ENCODE measurements around the gene DAP3.
A peak's percentile ranks its signal among the peaks of the same experiment; 100 is the strongest.
"Not testable (repeated sequence)": the region's sequence is repeated elsewhere in the genome, so short reads cannot be mapped to it uniquely, and the experiment has no call there.

Gene DAP3

GRCh38 chr1:155687705-155688323 lies 1.1 kb upstream of the DAP3 start:
- not testable (repeated sequence) for DNase-seq (ENCODE audit: low read depth)

GRCh38 chr1:155688324-155689080 lies 389 bp upstream of the DAP3 start, which contains the start of gene YY1AP1:
YY1AP1 (minus strand) TSS chr1:155688774; CDS start chr1:155680436, 8,338 bp downstream.
- DNase-seq (ENCODE audit: low read depth), result peak; percentile 69

- DNase-seq (ENCODE audit: low read depth), result no peak
These were observed 3.2 kb downstream of the DAP3 start for GRCh38 chr1:155691992-155692528.

GRCh38 chr1:155694167-155694566 lies 5.3 kb downstream of the DAP3 start:
- DNase-seq (ENCODE audit: low read depth), result no peak

- DNase-seq (ENCODE audit: low read depth), result no peak
These were observed 6.2 kb downstream of the DAP3 start for GRCh38 chr1:155695072-155695471.

- DNase-seq (ENCODE audit: low read depth), result no peak
These were observed 6.7 kb downstream of the DAP3 start for GRCh38 chr1:155695608-155696007.

- no peak for DNase-seq (ENCODE audit: low read depth)
These were observed 7.6 kb downstream of the DAP3 start for GRCh38 chr1:155696524-155696923.

- no peak for DNase-seq (ENCODE audit: low read depth)
These were observed 8.2 kb downstream of the DAP3 start for GRCh38 chr1:155697046-155697445.

GRCh38 chr1:155697616-155698015 lies 8.7 kb downstream of the DAP3 start:
- not testable (repeated sequence) for DNase-seq (ENCODE audit: low read depth)

- no peak for DNase-seq (ENCODE audit: low read depth)
These were observed 9.6 kb downstream of the DAP3 start for GRCh38 chr1:155698382-155699038.

GRCh38 chr1:155699062-155699461 lies 10.2 kb downstream of the DAP3 start:
- not testable (repeated sequence) for DNase-seq (ENCODE audit: low read depth)

- DNase-seq (ENCODE audit: low read depth), result not testable (repeated sequence)
These were observed 12.8 kb downstream of the DAP3 start for GRCh38 chr1:155701675-155702074.

GRCh38 chr1:155703216-155703615 lies 14.3 kb downstream of the DAP3 start:
- no peak for DNase-seq (ENCODE audit: low read depth)

- DNase-seq (ENCODE audit: low read depth), result not testable (repeated sequence)
These were observed 15.5 kb downstream of the DAP3 start for GRCh38 chr1:155704414-155704813.

GRCh38 chr1:155706139-155706538 lies 17.2 kb downstream of the DAP3 start:
- peak; percentile 29 for DNase-seq (ENCODE audit: low read depth)

- no peak for DNase-seq (ENCODE audit: low read depth)
These were observed 20.5 kb downstream of the DAP3 start for GRCh38 chr1:155709391-155709790.

- DNase-seq (ENCODE audit: low read depth), result not testable (repeated sequence)
These were observed 22.6 kb downstream of the DAP3 start for GRCh38 chr1:155711457-155711856.

- DNase-seq (ENCODE audit: low read depth), result not testable (repeated sequence)
These were observed 23.7 kb downstream of the DAP3 start for GRCh38 chr1:155712636-155713035.

- no peak for DNase-seq (ENCODE audit: low read depth)
These were observed 24.2 kb downstream of the DAP3 start for GRCh38 chr1:155713075-155713474.

- DNase-seq (ENCODE audit: low read depth), result not testable (repeated sequence)
These were observed 26.2 kb downstream of the DAP3 start for GRCh38 chr1:155715056-155715455.

- no peak for DNase-seq (ENCODE audit: low read depth)
These were observed 26.9 kb downstream of the DAP3 start for GRCh38 chr1:155715777-155716176.

GRCh38 chr1:155717041-155717440 lies 28.1 kb downstream of the DAP3 start:
- no peak for DNase-seq (ENCODE audit: low read depth)

All from HS-27A (cell line).